Endometrium (tissue), 2 donors: ENCODE results near the gene EPS15.
"Not testable (repeated sequence)": the region's sequence is repeated elsewhere in the genome, so short reads cannot be mapped to it uniquely, and the experiment has no call there.

Experiments used
- FAIRE-seq: peaks from 2 replicates; lab custom pipeline; 2012; peaks lifted over from hg19 to GRCh38; lab: Jason Lieb, UNC
- donor health status: control.
- donor health status: control.

Gene EPS15

GRCh38 chr1:51514733-51515132, 4.3 kb downstream of the EPS15 start:
- FAIRE-seq: no peak

- FAIRE-seq: no peak
Measured at GRCh38 chr1:51512606-51513005, 6.5 kb downstream of the EPS15 start.

- FAIRE-seq: no peak
Measured at GRCh38 chr1:51512120-51512519, 6.9 kb downstream of the EPS15 start.

GRCh38 chr1:51509773-51510172, 9.3 kb downstream of the EPS15 start:
- FAIRE-seq: no peak

GRCh38 chr1:51506537-51506936, 12.5 kb downstream of the EPS15 start:
- FAIRE-seq: peak; percentile 80

- no peak for FAIRE-seq
Measured at GRCh38 chr1:51504806-51505525, 14.1 kb downstream of the EPS15 start.

GRCh38 chr1:51501218-51501630, 17.8 kb downstream of the EPS15 start:
- not testable (repeated sequence) for FAIRE-seq

- FAIRE-seq: no peak
Measured at GRCh38 chr1:51499694-51500093, 19.4 kb downstream of the EPS15 start.

- FAIRE-seq: no peak
Measured at GRCh38 chr1:51498924-51499323, 20.1 kb downstream of the EPS15 start.

- FAIRE-seq: no peak
Measured at GRCh38 chr1:51497340-51497739, 21.7 kb downstream of the EPS15 start.

- FAIRE-seq: no peak
Measured at GRCh38 chr1:51494138-51494830, 24.8 kb downstream of the EPS15 start.

- FAIRE-seq: no peak
Measured at GRCh38 chr1:51491166-51491981, 27.7 kb downstream of the EPS15 start.

GRCh38 chr1:51489472-51489871, 29.6 kb downstream of the EPS15 start:
- FAIRE-seq: no peak

- FAIRE-seq: peak; percentile 43
Measured at GRCh38 chr1:51488372-51489050, 30.6 kb downstream of the EPS15 start.

- FAIRE-seq: no peak
Measured at GRCh38 chr1:51487628-51488027, 31.4 kb downstream of the EPS15 start.

- no peak for FAIRE-seq
Measured at GRCh38 chr1:51484591-51484990, 34.5 kb downstream of the EPS15 start.

GRCh38 chr1:51482881-51483280, 36.2 kb downstream of the EPS15 start:
- no peak for FAIRE-seq

GRCh38 chr1:51474832-51475620, 44.0 kb downstream of the EPS15 start:
- not testable (repeated sequence) for FAIRE-seq

GRCh38 chr1:51473331-51474115, 45.5 kb downstream of the EPS15 start:
- no peak for FAIRE-seq

GRCh38 chr1:51472359-51472758, 46.7 kb downstream of the EPS15 start:
- no peak for FAIRE-seq

- FAIRE-seq: no peak
Measured at GRCh38 chr1:51469518-51469917, 49.5 kb downstream of the EPS15 start.
